ENCODE data around the gene EFCAB10. TPM values are rescaled to one million over a fixed set of nuclear protein-coding genes. Genes with fewer than 3 reads are reported as not detected.

Gene EFCAB10, protein sequence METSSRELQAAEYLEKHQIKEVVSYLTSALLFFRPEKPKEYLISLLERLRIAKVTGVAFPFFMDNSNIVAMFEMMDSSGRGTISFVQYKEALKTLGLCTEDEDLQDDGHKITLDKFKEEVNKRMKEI
- polyA plus RNA-seq = 1.3 and 4.4 TPM in 2 replicates

DNA sequence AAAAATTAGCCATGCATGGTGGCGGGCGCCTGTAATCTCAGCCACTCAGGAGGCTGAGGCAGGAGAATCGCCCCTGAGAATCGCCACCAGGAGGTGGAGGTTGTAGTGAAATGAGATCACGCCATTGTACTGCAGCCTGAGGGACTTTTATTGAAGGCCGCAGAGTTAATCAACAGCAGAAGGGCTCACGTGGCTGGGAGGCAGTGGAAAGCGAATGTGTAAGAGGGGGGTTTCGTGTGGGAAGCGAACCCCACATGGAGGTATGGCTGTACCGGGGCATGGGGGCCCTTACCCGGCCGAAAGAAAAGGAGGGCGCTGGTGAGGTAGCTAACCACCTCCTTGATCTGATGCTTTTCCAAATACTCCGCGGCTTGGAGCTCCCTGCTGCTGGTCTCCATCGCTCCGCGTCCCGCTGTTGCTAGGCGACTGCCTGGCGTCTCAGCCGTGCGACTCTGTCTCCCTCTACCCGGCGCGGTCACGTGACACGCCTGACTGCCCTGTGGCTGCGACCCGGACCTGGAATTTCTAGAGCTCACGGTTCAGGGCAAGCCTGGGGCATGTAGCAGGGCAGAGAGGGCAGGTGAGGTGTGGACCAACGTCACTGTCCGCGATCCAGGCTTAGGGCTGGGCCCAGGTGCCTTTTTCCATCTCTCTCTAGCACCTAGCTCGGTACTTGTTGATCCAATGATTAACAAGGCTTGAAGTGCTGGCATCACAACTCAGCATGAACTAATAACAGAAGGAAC, at the start of gene EFCAB10:
Gene EFCAB10 (minus strand): TSS at position 428 of the 746 bp plus-strand sequence. CDS start 30 bp downstream, at position 398.

DNA sequence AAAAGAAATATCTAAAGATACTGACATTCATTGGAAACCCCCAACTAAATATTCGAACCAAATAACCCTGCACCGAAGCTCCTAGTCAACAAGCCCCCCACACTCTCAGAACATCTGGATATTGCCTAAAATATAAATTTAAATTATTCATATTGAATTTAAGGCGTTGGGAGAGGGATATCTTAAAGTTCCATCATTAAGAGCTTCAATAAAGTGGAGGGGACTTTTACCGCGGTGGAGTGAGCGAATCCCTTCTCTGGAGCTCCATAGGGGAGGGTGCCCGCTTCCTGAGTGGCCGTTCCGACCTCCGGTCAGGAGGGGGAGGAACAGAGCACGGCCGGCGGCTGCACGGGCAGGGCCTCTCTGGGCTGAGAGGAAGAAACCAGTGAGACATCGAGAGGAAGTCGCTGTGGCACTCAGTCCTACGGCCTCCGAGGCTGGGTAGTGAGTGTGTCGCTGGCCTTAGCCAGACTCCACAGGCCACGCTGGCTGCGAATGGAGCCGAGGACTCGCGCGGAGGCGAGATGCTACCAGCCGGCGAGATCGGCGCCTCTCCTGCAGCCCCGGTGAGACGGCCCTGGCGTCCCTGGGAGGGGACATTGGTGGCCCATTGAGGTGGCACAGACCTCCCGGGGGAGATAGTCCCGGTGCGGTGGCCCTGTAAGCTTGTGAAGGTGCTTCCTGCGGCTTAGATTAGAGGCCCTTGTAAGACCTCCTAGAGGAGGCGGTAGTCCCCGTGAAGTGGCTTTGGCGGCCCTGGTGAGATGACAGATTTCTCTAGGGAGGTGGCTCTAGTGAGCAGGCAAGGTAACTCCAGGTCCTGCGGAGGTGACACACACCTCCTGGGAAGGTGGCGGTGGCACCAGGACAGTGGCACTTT, 49.3 kb downstream of the EFCAB10 start, which contains the start of gene RINT1:
Gene RINT1 (plus strand): TSS at position 410 of the 880 bp plus-strand sequence. CDS start 115 bp downstream, at position 525.

DNA sequence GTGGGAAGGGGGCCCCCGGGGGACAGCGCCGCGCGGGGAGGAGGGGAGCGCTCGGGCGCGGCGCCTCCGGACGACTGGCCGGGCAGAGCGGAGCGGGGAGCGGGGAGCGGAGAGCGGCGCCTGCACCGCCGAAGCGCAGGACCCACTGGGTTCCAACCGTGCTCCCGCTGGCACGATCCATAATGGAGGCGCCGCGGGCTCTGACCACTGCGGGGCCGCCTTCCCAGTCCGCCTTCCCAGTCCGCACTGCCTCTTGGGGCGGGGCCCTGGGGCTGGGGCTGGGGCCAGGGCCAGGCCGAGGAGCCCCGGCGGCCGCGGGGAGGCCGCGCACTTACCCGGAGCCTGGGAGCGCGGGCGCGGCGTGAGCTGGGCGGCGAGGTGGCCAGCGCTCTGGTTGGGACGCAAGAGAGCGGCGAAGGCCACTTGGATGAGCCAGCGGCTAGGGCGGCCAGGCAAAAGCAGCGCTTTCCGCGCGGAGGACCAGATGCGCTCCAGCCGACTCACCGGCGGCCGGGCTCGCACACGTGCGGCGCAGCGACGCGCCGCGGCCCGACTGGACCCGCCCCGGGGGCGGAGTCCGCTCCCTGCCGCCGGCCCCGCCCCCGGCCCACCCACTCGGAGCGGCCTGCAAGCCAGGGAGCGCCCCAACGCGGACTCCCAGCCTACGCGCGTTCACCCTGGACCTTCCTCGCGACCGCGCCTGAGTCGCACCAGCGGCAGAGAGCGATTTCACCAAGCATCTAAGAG, 59.4 kb downstream of the EFCAB10 start, which contains the start of gene PUS7:
Gene PUS7 (minus strand): TSS at position 555 of the 747 bp plus-strand sequence. CDS start 13,759 bp downstream, outside the sequence.

Other genes starting within 250 kb of the EFCAB10 start
- gene SRPK2, start 192.6 kb downstream of the EFCAB10 start, polyA plus RNA-seq = 109 and 181 TPM in 2 replicates
- gene PUS7, start 59.2 kb downstream of the EFCAB10 start, polyA plus RNA-seq = 3.7 and 6.6 TPM in 2 replicates
- gene RINT1, start 49.3 kb downstream of the EFCAB10 start, polyA plus RNA-seq = 14.3 and 22.3 TPM in 2 replicates

Measured in Purkinje cell (primary cell).